ENCODE data around the gene BSND.

- TF ChIP-seq CTCF (IDR thresholded peaks at IDR 0.05; ENCODE audit: low read length) (no peak), EZH2 (optimal IDR thresholded peaks at IDR 0.05; ENCODE audit: low read depth, low read length) (no peak), EZH2phosphoT487 (IDR thresholded peaks at IDR 0.05; ENCODE audit: low read length) (no peak)
These were observed 27.8 kb upstream of the BSND start for GRCh38 chr1:54970901-54971300.
